Measurements from ENCODE around the gene ZEB1. TPM values are rescaled to one million over a fixed set of nuclear protein-coding genes. Genes with fewer than 3 reads are reported as not detected.

The ZEB1 gene
- total and polyA plus RNA-seq, 2 of the 4 experiments (the other 2 are of a cell fraction) = 23.7 to 108 TPM

- TF ChIP-seq CTCF (conservative IDR thresholded peaks at IDR 0.05; ENCODE audit: low read depth, low read length) = no peak
Measured at GRCh38 chr10:31270954-31271353, 48.1 kb upstream of the ZEB1 start (continued).

GRCh38 chr10:31272841-31273240, 46.2 kb upstream of the ZEB1 start:
- ChIA-PET POLR2A (ENCODE audit: unreplicated experiment) (no interaction called here), CTCF (no interaction called here)
- no peak overlapping the region for H3K4me3 ChIP-seq (ENCODE audit: insufficient read depth, low read depth, low read length)
- H3K4me2 ChIP-seq (ENCODE audit: low read depth, low read length) = no peak overlapping the region
- dilution Hi-C loops (cut with HindIII; ENCODE audit: low sequenced_read_pairs, unreplicated experiment) (no loop called here), in situ Hi-C loops (cut with MboI; ENCODE audit: low sequenced_read_pairs) (no loop called here), intact Hi-C loops (cut with micrococcal nuclease) (no loop called here)
- H3K23ac ChIP-seq (ENCODE audit: low read depth, low read length) = no peak overlapping the region
- no peak overlapping the region for H3K27ac ChIP-seq (ENCODE audit: insufficient read depth, low read length)
- H4K8ac ChIP-seq (ENCODE audit: low read depth in 2 of 2, low read length in 2 of 2) = no peak overlapping the region; a peak in 1 of 4 replicates
- H3K4ac ChIP-seq (ENCODE audit: low read depth, low read length) = no peak overlapping the region
- H3K36me3 ChIP-seq (ENCODE audit: control insufficient read depth, insufficient read depth, low read length) = no peaks in the 10 kb centered on the region
- H2BK120ac ChIP-seq (ENCODE audit: low read depth, low read length) = no peak overlapping the region
- no peak overlapping the region for H4K5ac ChIP-seq (ENCODE audit: low read depth, low read length)
- ATAC-seq (ENCODE audit: low read depth) (no peak), DNase-seq (no peak)
- no peak overlapping the region for H2BK20ac ChIP-seq (ENCODE audit: low read depth, low read length)
- H3K56ac ChIP-seq (ENCODE audit: extremely low read depth, insufficient read depth, low read length) = no peak overlapping the region
- no peaks in the 10 kb centered on the region for H3K27me3 ChIP-seq (ENCODE audit: control insufficient read depth, insufficient read depth, low read length)
- H2BK5ac ChIP-seq (ENCODE audit: low read depth, low read length, poor library complexity, severe bottlenecking) = no peak overlapping the region
- H3K14ac ChIP-seq (replicated peaks; ENCODE audit: low read depth, low read length) = no peak overlapping the region
- no peaks in the 10 kb centered on the region for H4K20me1 ChIP-seq (ENCODE audit: insufficient read depth, low read length)
- no peaks in the 10 kb centered on the region for H3K9me3 ChIP-seq (ENCODE audit: control insufficient read depth, insufficient read depth, low read length)
- no peak overlapping the region for H3K18ac ChIP-seq (ENCODE audit: low read depth, low read length)
- no peak overlapping the region for H3K9ac ChIP-seq (ENCODE audit: low read depth, low read length)
- no peak overlapping the region for H2AFZ ChIP-seq (replicated peaks; ENCODE audit: low read length, poor library complexity)
- H2AK5ac ChIP-seq (ENCODE audit: low read depth, low read length) = no peak overlapping the region
- WGBS, 2 experiments (ENCODE audit: extremely low coverage in 2 of 2, insufficient read length in 1 of 2) = no CpG with 5 or more reads among the region's 1 CpG
- no peaks in the 10 kb centered on the region for H3K4me1 ChIP-seq (ENCODE audit: control insufficient read depth, insufficient read depth, low read length)
- no TSS peak for BruUV-seq (replicated peaks)
- H3K79me1 ChIP-seq (ENCODE audit: low read depth in 1 of 2, low read length in 2 of 2) = peaks cover 0 to 3% of the 10 kb centered on the region in 2 experiments; a peak in 1 of 4 replicates
- no peak overlapping the region for H2BK15ac ChIP-seq (ENCODE audit: low read depth, low read length)
- H3K9me1 ChIP-seq (ENCODE audit: insufficient read depth, low read length) = no peaks in the 10 kb centered on the region
- no peak overlapping the region for H4K91ac ChIP-seq (ENCODE audit: insufficient read depth, low read depth, low read length)
- no peak overlapping the region for H2AK9ac ChIP-seq (replicated peaks; ENCODE audit: low read depth, low read length, poor library complexity)
- TF ChIP-seq RAD21 (IDR thresholded peaks at IDR 0.05; ENCODE audit: low read length) = no peak
- TF ChIP-seq MAFK (IDR thresholded peaks at IDR 0.05; ENCODE audit: low read depth, low read length) = no peak
- TF ChIP-seq CEBPB (IDR thresholded peaks at IDR 0.05; ENCODE audit: low read depth, low read length) = no peak
- TF ChIP-seq CHD1 (IDR thresholded peaks at IDR 0.05; ENCODE audit: low read depth, low read length) = no peak
- TF ChIP-seq RCOR1 (IDR thresholded peaks at IDR 0.05; ENCODE audit: insufficient replicate concordance, low read length) = no peak
- no peak for TF ChIP-seq CTCF (conservative IDR thresholded peaks at IDR 0.05; ENCODE audit: low read depth, low read length)
- TF ChIP-seq FOS (IDR thresholded peaks at IDR 0.05; ENCODE audit: low read depth, low read length) = no peak
- TF ChIP-seq MXI1 (IDR thresholded peaks at IDR 0.05; ENCODE audit: borderline replicate concordance, low read depth, low read length) = no peak
- no peak for TF ChIP-seq NFE2L2 (IDR thresholded peaks at IDR 0.05; ENCODE audit: low read depth, low read length)
- no peak for TF ChIP-seq MAZ (IDR thresholded peaks at IDR 0.05; ENCODE audit: borderline replicate concordance, low read depth, low read length)
- no peak for TF ChIP-seq ELK1 (IDR thresholded peaks at IDR 0.05; ENCODE audit: borderline replicate concordance, low read depth, low read length)
